Midbrain (tissue), 1 donor: ENCODE results near the gene PRKACB.
"Not testable (repeated sequence)": the region's sequence is repeated elsewhere in the genome, so short reads cannot be mapped to it uniquely, and the experiment has no call there.

Experiments
- DNase-seq: peaks from one replicate; lab custom pipeline; 2025; lab: John Stamatoyannopoulos, UW

The PRKACB gene

GRCh38 chr1:84223751-84224432, 79.8 kb downstream of the PRKACB start:
- DNase-seq: no peak

GRCh38 chr1:84224905-84225304, 80.8 kb downstream of the PRKACB start:
- DNase-seq: no peak

- DNase-seq: no peak
These were observed 81.6 kb downstream of the PRKACB start for GRCh38 chr1:84225646-84226045.

- not testable (repeated sequence) for DNase-seq
These were observed 88.6 kb downstream of the PRKACB start for GRCh38 chr1:84232676-84233075.

- no peak for DNase-seq
These were observed 92.2 kb downstream of the PRKACB start for GRCh38 chr1:84236256-84236655.

GRCh38 chr1:84242641-84243040, 98.6 kb downstream of the PRKACB start:
- DNase-seq: no peak

- no peak for DNase-seq
These were observed 101.5 kb downstream of the PRKACB start for GRCh38 chr1:84245563-84245962.

GRCh38 chr1:84246213-84246612, 102.1 kb downstream of the PRKACB start:
- peak; percentile 14 for DNase-seq

GRCh38 chr1:84247425-84248220, 103.6 kb downstream of the PRKACB start:
- DNase-seq: no peak

GRCh38 chr1:84250668-84251067, 106.6 kb downstream of the PRKACB start:
- no peak for DNase-seq

- DNase-seq: no peak
These were observed 109.0 kb downstream of the PRKACB start for GRCh38 chr1:84253036-84253435.

GRCh38 chr1:84253891-84254290, 109.8 kb downstream of the PRKACB start:
- DNase-seq: peak; percentile 93

GRCh38 chr1:84254703-84255238, 110.7 kb downstream of the PRKACB start:
- no peak for DNase-seq

- no peak for DNase-seq
These were observed 111.5 kb downstream of the PRKACB start for GRCh38 chr1:84255582-84255981.

GRCh38 chr1:84257617-84258016, 113.5 kb downstream of the PRKACB start:
- DNase-seq: no peak

GRCh38 chr1:84259376-84259775, 115.3 kb downstream of the PRKACB start:
- DNase-seq: no peak

GRCh38 chr1:84259989-84260388, 115.9 kb downstream of the PRKACB start:
- DNase-seq: no peak

- DNase-seq: no peak
These were observed 116.9 kb downstream of the PRKACB start for GRCh38 chr1:84260852-84261518.

- no peak for DNase-seq
These were observed 120.9 kb downstream of the PRKACB start for GRCh38 chr1:84264961-84265360.

GRCh38 chr1:84265867-84266266, 121.8 kb downstream of the PRKACB start:
- DNase-seq: no peak

GRCh38 chr1:84266748-84267147, 122.7 kb downstream of the PRKACB start:
- DNase-seq: no peak

GRCh38 chr1:84267476-84267875, 123.4 kb downstream of the PRKACB start:
- no peak for DNase-seq

- DNase-seq: no peak
These were observed 124.3 kb downstream of the PRKACB start for GRCh38 chr1:84268346-84268745.
